Lower leg skin (tissue), 3 donors: Measurements from ENCODE around the gene EPB41L5.

Experiments
- CTCF ChIP-seq, 3 donors: fragments of 450-650 bp; IDR thresholded peaks; one replicate each; pipeline ENCODE4 v1.5.1; 2016; ENCODE audit warnings: antibody characterized with exemption in 3 of 3, mild to moderate bottlenecking in 3 of 3, moderate library complexity in 2 of 3
- POLR2A ChIP-seq, 2 donors: fragments of 450-650 bp; IDR thresholded peaks; one replicate each; pipeline ENCODE4 v1.6.1; 2016 to 2017; ENCODE audit warnings: antibody characterized with exemption in 2 of 2, mild to moderate bottlenecking in 1 of 2, moderate library complexity in 1 of 2

- TF ChIP-seq POLR2A (IDR thresholded peaks at IDR 0.05), result no peak
- peak in 1 of 3 donors; percentile 31 for TF ChIP-seq CTCF (IDR thresholded peaks at IDR 0.05)
Observed at GRCh38 chr2:120174963-120175581, 162.2 kb downstream of the EPB41L5 start.
